Measurements from ENCODE around the gene AGTR1.

Gene AGTR1

GRCh38 chr3:148697306-148698189 is at the start of gene AGTR1:
Gene AGTR1 (plus strand): TSS chr3:148697903. CDS start chr3:148741036, 43,133 bp downstream.
- TF ChIP-seq CTCF (IDR thresholded peaks at IDR 0.05; ENCODE audit: insufficient read depth, low read depth, low read length, missing control alignments) = no peak
- no peak for DNase-seq (ENCODE audit: low read depth)
- H3K4me3 ChIP-seq (ENCODE audit: low read depth, low read length) = no peak within 1 kb of the TSS

DNA sequence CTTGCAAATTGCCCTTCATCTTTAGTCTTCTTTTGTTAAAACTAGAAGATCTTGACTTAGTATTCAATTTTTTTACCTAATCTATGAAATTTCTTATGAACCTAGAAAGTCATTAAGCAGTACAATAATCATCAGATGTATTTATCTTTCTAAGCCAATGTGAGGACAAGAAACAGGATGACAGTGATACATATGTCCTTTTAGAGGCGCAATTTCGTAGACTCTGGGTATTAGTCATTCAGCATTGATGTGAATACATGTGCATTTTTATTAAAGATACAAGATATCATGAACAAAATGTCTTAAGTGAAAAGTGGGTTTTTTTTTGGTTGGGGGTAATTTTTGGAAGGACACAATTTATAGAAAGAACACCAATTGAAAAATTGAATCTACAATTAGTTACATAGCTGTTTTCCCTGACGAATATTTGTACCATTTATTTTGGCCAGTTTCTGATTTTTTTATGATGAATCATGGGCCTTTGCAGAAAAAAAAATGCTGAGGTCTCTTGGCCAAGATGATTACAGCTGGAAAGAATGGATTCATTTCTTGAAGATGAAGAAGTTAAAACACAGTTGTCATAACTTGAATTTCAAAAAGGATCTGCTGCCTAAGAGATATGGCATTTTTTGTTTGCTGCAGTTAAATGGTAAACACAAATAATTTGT is 48.9 kb upstream of the AGTR1 start:
- H3K4me3 ChIP-seq (ENCODE audit: low read depth, low read length) = no peak overlapping the region
- no peak for TF ChIP-seq CTCF (IDR thresholded peaks at IDR 0.05; ENCODE audit: insufficient read depth, low read depth, low read length, missing control alignments)
- no peak for DNase-seq (ENCODE audit: low read depth)

DNA sequence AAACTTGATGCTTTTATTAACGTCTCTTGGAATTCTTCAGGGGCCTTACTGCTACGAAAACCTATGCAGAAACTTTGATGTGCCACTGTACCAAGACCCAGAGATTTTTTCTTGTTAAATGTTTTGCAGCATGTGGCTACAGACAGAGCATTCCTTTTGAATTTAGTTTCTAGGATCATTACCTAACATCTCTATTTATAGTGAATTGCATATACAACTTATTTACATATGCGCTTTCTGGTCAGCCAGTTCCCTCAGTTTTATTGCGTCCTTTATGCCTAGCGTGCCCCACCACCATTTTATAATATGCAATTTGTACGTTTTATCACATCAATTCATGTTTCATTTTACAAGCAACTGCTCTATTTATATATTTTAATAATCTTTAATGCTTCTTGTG is 46.2 kb upstream of the AGTR1 start:
- H3K4me3 ChIP-seq (ENCODE audit: low read depth, low read length) = no peak overlapping the region
- DNase-seq (ENCODE audit: low read depth) = no peak
- no peak for TF ChIP-seq CTCF (IDR thresholded peaks at IDR 0.05; ENCODE audit: insufficient read depth, low read depth, low read length, missing control alignments)

- TF ChIP-seq CTCF (IDR thresholded peaks at IDR 0.05; ENCODE audit: insufficient read depth, low read depth, low read length, missing control alignments) = no peak
- H3K4me3 ChIP-seq (ENCODE audit: low read depth, low read length) = no peak overlapping the region
- no peak for DNase-seq (ENCODE audit: low read depth)
Observed at GRCh38 chr3:148654433-148654832, 43.3 kb upstream of the AGTR1 start.

DNA sequence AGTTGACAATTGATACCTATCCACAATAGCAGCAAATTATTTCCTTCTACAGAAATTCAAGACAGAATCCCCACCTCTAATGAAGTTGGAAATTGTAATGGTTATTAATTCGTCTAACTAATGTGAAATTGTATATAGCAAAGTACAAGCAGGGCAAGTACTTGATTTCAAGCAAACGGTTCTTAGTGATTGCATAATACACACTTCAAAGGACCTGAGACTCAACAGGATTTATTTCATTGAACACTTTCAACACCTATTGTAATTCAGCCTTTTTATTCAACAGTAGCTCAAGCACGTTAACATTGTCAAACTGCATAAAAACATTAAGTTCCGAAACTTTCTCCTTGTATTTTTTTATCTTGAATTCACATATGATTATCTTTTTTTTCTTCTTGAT is 40.2 kb upstream of the AGTR1 start:
- no peak for TF ChIP-seq CTCF (IDR thresholded peaks at IDR 0.05; ENCODE audit: insufficient read depth, low read depth, low read length, missing control alignments)
- no peak overlapping the region for H3K4me3 ChIP-seq (ENCODE audit: low read depth, low read length)
- no peak for DNase-seq (ENCODE audit: low read depth)

GRCh38 chr3:148659512-148659911 is 38.2 kb upstream of the AGTR1 start:
- DNase-seq (ENCODE audit: low read depth) = no peak
- H3K4me3 ChIP-seq (ENCODE audit: low read depth, low read length) = no peak overlapping the region
- no peak for TF ChIP-seq CTCF (IDR thresholded peaks at IDR 0.05; ENCODE audit: insufficient read depth, low read depth, low read length, missing control alignments)
